Skeletal muscle satellite cell (primary cell): ENCODE data around the gene BEX3. TPM values are rescaled to one million over a fixed set of nuclear protein-coding genes. Genes with fewer than 3 reads are reported as not detected.
"Not testable (repeated sequence)": the region's sequence is repeated elsewhere in the genome, so short reads cannot be mapped to it uniquely, and the experiment has no call there.

ENCODE experiments used
- H3K27me3 ChIP-seq: 2 replicates; pipeline ENCODE4 v1.7.0; 2013; ENCODE audit warnings: low read length; ENCODE audit not compliant: control insufficient read depth, insufficient read depth
- H3K36me3 ChIP-seq: 2 replicates; pipeline ENCODE4 v1.7.0; 2013; ENCODE audit warnings: mild to moderate bottlenecking, control low read depth, low read length; ENCODE audit not compliant: insufficient read depth
- H3K4me1 ChIP-seq: 2 replicates; pipeline ENCODE4 v1.7.0; 2013; ENCODE audit warnings: low read length; ENCODE audit not compliant: control insufficient read depth, insufficient read depth
- H3K4me2 ChIP-seq: 2 replicates; pipeline ENCODE4 v1.7.0; 2013; ENCODE audit warnings: mild to moderate bottlenecking, low read length
- H3K4me3 ChIP-seq: 2 replicates; pipeline ENCODE4 v1.7.0; 2013; ENCODE audit warnings: low read length
- H3K9ac ChIP-seq: 2 replicates; pipeline ENCODE4 v1.7.0; 2013; ENCODE audit warnings: mild to moderate bottlenecking, low read depth, low read length, moderate library complexity
- H3K9me3 ChIP-seq: replicated peaks from 2 replicates; pipeline ENCODE4 v1.7.0; 2013; ENCODE audit warnings: mild to moderate bottlenecking, control low read depth, low read length
- total RNA-seq: library from RNA; depleted of rRNA; stranded (reverse); fragments of >200 nt; gene quantifications from 2 replicates; pipeline ENCODE4 v1.2.3, GENCODE V29; 2012; rRNA removed

Gene BEX3
- 144 and 217 TPM in 2 replicates for total RNA-seq

- peaks cover 7% of the 10 kb centered on the region for H3K36me3 ChIP-seq
- no peaks in the 10 kb centered on the region for H3K27me3 ChIP-seq
- no peaks in the 10 kb centered on the region for H3K9me3 ChIP-seq
- H3K9ac ChIP-seq, result peak within 1 kb of the TSS; percentile 97
- peak within 1 kb of the TSS; percentile 91 for H3K4me2 ChIP-seq
- peaks cover 41% of the 10 kb centered on the region for H3K4me1 ChIP-seq
- peak within 1 kb of the TSS; percentile 87 for H3K4me3 ChIP-seq
Observed at GRCh38 chrX:103376118-103376978, at the start of gene BEX3. Gene BEX3, plus strand, starts transcription at chrX:103376538. Its CDS starts 984 bp downstream, at chrX:103377522.

GRCh38 chrX:103329991-103330390 lies 46.3 kb upstream of the BEX3 start, which contains the start of gene TCEAL7:
Gene TCEAL7, plus strand, starts transcription at chrX:103330239. Its CDS starts 1,165 bp downstream, at chrX:103331404.
- Histone ChIP-seq H3K36me3 (no peaks in the 10 kb centered on the region), H3K9ac (peak within 1 kb of the TSS; percentile 69), H3K9me3 (no peaks in the 10 kb centered on the region), H3K4me2 (peak within 1 kb of the TSS; percentile 88), H3K4me3 (peak within 1 kb of the TSS; percentile 66), H3K27me3 (peaks cover 7% of the 10 kb centered on the region), H3K4me1 (no peaks in the 10 kb centered on the region)

GRCh38 chrX:103330681-103331288 lies 45.6 kb upstream of the BEX3 start:
- Histone ChIP-seq H3K9ac (peak overlapping the region; percentile 69), H3K9me3 (no peaks in the 10 kb centered on the region), H3K4me1 (no peaks in the 10 kb centered on the region), H3K36me3 (no peaks in the 10 kb centered on the region), H3K4me2 (peak overlapping the region; percentile 88), H3K27me3 (peaks cover 10% of the 10 kb centered on the region), H3K4me3 (peak overlapping the region; percentile 66)

DNA sequence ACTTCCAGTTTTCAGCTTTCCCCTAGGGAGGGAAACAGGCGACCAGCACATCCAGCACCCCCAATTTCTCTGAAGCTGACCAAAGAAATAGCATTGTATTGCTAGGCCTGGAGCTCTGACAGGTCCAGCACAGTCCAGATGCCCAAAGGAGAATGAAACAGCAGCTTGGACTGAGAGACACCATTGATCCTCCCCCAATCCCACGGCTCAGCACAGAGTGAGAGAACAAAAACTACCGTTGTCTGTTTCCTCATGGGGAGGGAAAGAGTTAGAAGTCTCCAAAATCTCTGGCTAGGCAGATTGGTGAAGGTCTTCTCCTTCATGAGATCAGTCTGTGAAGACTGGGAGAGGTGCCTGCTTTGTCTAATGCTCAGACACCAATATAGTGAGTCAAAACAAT lies 37.7 kb upstream of the BEX3 start:
- no peak overlapping the region for H3K4me3 ChIP-seq
- no peaks in the 10 kb centered on the region for H3K36me3 ChIP-seq
- no peak overlapping the region for H3K9ac ChIP-seq

DNA sequence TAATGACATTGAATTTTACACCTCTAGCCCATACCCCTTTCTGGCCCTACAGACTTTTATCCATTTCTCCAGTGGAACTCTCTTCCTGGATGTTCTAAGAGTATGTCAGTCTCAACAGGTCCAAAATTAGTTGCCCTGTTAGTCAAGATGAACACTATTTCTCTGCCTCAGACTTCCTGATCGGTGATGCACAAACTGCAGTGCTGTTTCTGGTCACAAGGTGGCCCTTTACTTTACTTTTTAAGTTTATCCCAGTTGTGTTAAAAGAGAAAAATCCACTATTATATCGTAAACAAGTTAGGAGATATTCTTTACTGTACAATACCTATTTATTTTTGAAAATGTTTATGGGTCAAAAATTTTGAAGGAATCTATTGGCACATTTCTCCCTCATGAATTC lies 33.2 kb upstream of the BEX3 start:
- no peaks in the 10 kb centered on the region for H3K36me3 ChIP-seq
- H3K4me3 ChIP-seq, result no peak overlapping the region
- no peak overlapping the region for H3K9ac ChIP-seq
- H3K9me3 ChIP-seq, result no peaks in the 10 kb centered on the region
- H3K4me1 ChIP-seq, result no peaks in the 10 kb centered on the region
- no peak overlapping the region for H3K4me2 ChIP-seq
- H3K27me3 ChIP-seq, result peaks cover 8% of the 10 kb centered on the region

More for the DNA sequence above, 37.7 kb upstream of the BEX3 start:
- no peaks in the 10 kb centered on the region for H3K9me3 ChIP-seq
- no peak overlapping the region for H3K4me2 ChIP-seq
- no peaks in the 10 kb centered on the region for H3K4me1 ChIP-seq
- H3K27me3 ChIP-seq, result peaks cover 19% of the 10 kb centered on the region

- H3K9me3 ChIP-seq, result no peaks in the 10 kb centered on the region
- H3K4me1 ChIP-seq, result no peaks in the 10 kb centered on the region
- peaks cover 5% of the 10 kb centered on the region for H3K27me3 ChIP-seq
- H3K36me3 ChIP-seq, result no peaks in the 10 kb centered on the region
- H3K9ac ChIP-seq, result no peak overlapping the region
- H3K4me3 ChIP-seq, result no peak overlapping the region
- H3K4me2 ChIP-seq, result no peak overlapping the region
Observed at GRCh38 chrX:103344606-103345005, 31.7 kb upstream of the BEX3 start.

DNA sequence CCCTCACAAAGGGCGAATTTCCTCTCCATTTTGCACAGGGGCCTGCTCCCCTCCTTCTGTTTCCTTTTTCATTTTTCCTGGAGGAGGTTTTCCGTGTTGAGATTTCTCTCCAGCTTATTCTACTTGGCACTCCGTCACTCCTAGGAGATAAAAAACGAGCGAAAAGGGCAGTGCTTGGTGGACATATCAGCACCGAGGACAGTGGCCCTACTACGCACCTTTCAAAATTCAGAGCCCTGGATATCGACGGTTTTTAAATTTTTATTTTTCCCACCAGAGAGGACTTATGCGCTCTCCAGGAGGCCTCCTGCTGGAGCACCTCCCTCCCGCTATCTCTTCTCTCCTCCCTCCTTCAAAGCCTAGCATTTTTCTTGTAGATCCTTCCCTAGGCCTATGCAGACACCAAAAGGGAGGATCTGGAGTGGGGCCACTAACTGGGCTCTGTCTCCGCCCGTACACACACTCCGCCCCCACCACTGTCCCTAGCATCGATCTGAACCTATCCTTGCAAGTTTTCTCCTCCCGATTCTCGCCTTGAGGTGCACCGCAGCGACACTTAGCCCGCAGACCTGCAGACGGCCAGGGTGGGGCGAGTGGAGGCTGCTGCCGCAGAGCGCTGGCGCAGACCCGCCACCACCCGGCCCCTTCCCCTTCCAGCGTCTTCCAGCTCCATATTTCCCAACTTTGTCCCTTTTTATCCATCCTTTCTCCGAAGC lies 28.5 kb upstream of the BEX3 start:
- Histone ChIP-seq H3K9ac (no peak overlapping the region), H3K9me3 (no peaks in the 10 kb centered on the region), H3K4me1 (no peaks in the 10 kb centered on the region), H3K4me3 (no peak overlapping the region), H3K4me2 (no peak overlapping the region), H3K27me3 (no peaks in the 10 kb centered on the region), H3K36me3 (no peaks in the 10 kb centered on the region)

- peaks cover 11% of the 10 kb centered on the region for H3K4me1 ChIP-seq
- H3K4me3 ChIP-seq, result peak within 1 kb of the TSS; percentile 77
- peak within 1 kb of the TSS; percentile 95 for H3K9ac ChIP-seq
- no peaks in the 10 kb centered on the region for H3K9me3 ChIP-seq
- peaks cover 9% of the 10 kb centered on the region for H3K36me3 ChIP-seq
- no peaks in the 10 kb centered on the region for H3K27me3 ChIP-seq
- peak within 1 kb of the TSS; percentile 70 for H3K4me2 ChIP-seq
Observed at GRCh38 chrX:103356130-103356798, 20.1 kb upstream of the BEX3 start, which contains the start of gene TCEAL9. Gene TCEAL9, plus strand, starts transcription at chrX:103356506. Its CDS starts 1,179 bp downstream, at chrX:103357685.

GRCh38 chrX:103356858-103357257 lies 19.5 kb upstream of the BEX3 start:
- Histone ChIP-seq H3K4me2 (peak overlapping the region; percentile 70), H3K4me3 (peak overlapping the region; percentile 77), H3K9me3 (no peaks in the 10 kb centered on the region), H3K9ac (peak overlapping the region; percentile 95), H3K36me3 (peaks cover 9% of the 10 kb centered on the region), H3K4me1 (peaks cover 16% of the 10 kb centered on the region), H3K27me3 (no peaks in the 10 kb centered on the region)

DNA sequence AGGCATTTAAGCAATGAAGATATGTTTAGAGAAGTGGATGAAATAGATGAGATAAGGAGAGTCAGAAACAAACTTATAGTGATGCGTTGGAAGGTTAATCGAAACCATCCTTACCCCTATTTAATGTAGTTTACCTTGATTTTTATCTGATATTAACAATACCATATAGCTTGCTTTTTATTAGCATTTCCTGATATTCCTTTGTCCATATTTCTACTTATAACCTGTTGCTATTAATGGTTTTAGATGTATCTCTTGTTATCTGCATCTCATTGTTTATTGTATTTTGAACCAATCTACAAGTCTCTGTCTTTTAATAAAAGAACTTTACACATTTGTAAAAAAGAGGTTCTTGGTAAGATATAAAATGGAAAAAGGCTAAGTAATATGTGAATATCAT lies 18.5 kb upstream of the BEX3 start:
- peak overlapping the region; percentile 77 for H3K4me3 ChIP-seq

GRCh38 chrX:103359605-103360004 lies 16.7 kb upstream of the BEX3 start:
- not testable (repeated sequence) for H3K4me2 ChIP-seq, H3K4me3 ChIP-seq, H3K9me3 ChIP-seq, H3K27me3 ChIP-seq, H3K36me3 ChIP-seq, H3K9ac ChIP-seq
- H3K4me1 ChIP-seq, result peaks cover 26% of the 10 kb centered on the region

More for the DNA sequence above, 18.5 kb upstream of the BEX3 start:
- H3K9me3 ChIP-seq, result no peaks in the 10 kb centered on the region
- H3K4me2 ChIP-seq, result peak overlapping the region; percentile 70
- H3K4me1 ChIP-seq, result peaks cover 25% of the 10 kb centered on the region
- no peaks in the 10 kb centered on the region for H3K27me3 ChIP-seq
- peaks cover 9% of the 10 kb centered on the region for H3K36me3 ChIP-seq
- peak overlapping the region; percentile 95 for H3K9ac ChIP-seq
